Activated CD4-positive, alpha-beta T cell treated with anti-CD3 and anti-CD28 coated beads, Interleukin-10, Interleukin-2, amounts not matched to agents 100 ng/mL and 50 ng/mL, durations not matched to agents 16 hours and 8 hours (primary cell): ENCODE measurements around the gene HABP4.
A peak's percentile ranks its signal among the peaks of the same experiment; 100 is the strongest.

Experiments
- DNase-seq: peaks from one replicate; pipeline ENCODE4 v3.0.0-alpha.2; 2020

Gene HABP4

DNA sequence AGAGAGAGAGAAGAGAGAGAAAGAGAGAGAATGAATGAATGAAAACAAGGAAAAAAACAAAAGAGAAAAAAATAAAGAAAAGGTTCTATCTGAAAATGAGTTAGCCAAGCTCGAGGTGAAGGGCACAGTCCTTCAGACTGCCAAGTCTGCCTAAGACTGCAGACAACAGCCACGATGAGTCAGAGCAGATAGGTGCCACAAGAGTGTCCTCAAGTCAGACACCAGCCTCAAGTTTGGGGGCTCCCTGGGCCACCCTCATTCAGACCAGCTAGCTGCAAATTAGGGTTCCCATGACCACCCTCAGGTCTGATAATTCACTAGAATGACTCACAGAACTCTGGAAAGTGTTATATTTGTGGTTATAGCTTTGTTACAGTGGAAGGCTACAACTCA, 13.9 kb upstream of the HABP4 start:
- DNase-seq: no peak

- no peak for DNase-seq
These were observed 13.4 kb upstream of the HABP4 start for GRCh38 chr9:96436456-96437126.

GRCh38 chr9:96437454-96437853, 12.5 kb upstream of the HABP4 start:
- DNase-seq: no peak

GRCh38 chr9:96440671-96441199, 9.2 kb upstream of the HABP4 start:
- no peak for DNase-seq

- DNase-seq: peak; percentile 82
These were observed 8.0 kb upstream of the HABP4 start for GRCh38 chr9:96441798-96442445.

- no peak for DNase-seq
These were observed 7.5 kb upstream of the HABP4 start for GRCh38 chr9:96442491-96442890.

DNA sequence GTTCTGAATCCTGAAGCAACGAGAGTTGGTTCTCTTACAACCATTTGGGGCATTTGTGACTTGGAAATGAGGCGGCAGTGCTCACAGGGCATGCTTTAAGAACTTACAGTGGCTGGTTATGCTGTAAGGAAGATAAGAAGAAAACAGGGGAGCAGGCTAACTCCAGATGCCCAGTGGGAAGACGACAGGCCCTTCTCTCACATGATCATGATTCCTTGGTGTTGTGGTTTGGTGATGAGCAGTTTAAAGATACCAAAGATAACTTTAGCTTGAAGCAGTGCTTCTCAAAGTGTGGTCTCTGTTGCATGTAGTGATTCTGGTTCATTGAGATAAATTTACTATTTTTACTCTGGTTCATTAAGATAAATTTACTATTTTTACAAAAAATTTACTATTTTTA, 2.6 kb upstream of the HABP4 start:
- no peak for DNase-seq

DNA sequence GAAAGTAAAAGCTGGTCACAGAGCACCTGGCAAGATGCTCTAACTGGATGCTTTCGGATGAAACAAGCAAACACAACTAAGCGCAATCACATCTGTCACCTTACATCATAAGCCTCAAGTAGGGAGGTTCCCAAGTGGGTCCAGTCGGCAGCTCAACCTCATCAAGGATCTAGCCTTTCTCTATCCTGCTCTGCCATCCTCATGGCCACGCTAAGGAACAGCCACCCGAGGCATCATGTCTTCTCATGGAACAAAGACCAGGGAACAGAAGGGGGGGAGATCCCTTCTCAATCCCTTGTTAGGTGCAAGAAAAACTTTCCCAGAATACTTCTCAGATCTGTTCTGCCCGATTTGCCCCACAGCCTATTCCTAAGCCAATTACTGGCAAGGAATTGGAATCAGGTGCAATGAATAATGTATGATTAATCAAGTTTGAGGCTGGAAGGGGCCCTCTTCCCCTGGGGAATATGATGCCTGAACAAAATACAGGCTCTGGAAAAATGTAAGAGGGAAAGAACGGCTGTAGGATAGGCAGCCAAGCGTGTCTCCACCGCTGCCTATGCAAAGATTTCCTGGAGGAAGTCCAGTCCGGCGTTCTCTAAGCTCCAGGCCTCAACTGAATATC, 1.3 kb upstream of the HABP4 start:
- no peak for DNase-seq

GRCh38 chr9:96449523-96449844, 485 bp upstream of the HABP4 start:
- no peak for DNase-seq

- peak; percentile 45 for DNase-seq
These were observed 902 bp downstream of the HABP4 start for GRCh38 chr9:96450613-96451528.

DNA sequence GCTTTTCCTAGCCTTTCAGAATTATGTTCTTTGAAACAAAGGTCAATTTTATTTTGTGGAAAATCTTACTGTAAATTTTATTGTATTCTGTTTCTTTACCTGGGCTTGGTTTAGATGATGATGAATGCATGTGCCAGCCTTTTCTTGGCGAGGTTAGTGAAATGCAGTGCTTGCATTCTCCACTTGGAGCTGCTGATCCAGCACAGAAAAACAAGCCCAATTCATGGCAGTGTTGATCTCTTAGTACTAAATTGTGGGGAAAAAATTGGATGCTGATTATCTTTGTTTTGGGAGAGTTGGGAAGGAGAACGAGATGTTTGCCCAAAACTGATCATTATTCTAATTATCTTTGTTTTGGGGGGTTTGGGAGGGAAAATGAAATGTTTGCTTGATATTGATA, 3.7 kb downstream of the HABP4 start:
- DNase-seq: no peak

DNA sequence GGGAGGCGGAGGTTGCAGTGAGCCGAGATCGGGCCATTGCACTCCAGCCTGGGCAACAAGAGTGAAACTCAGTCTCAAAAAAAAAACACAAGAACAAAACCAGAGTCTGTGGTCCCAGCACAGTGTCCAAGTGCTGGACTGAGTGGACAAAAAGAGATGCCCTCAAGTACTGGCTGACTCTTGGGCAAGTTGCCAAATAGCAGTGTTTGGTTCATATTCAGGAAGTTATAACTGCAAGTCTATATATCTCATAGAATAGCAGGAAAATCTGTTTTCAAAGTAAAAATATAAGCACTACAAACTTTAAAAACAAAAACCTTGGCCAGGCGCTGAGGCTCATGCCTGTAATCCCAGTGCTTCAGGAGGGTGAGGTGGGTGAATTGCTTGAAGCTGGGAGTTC, 7.3 kb downstream of the HABP4 start:
- DNase-seq: no peak

GRCh38 chr9:96458226-96458625, 8.3 kb downstream of the HABP4 start:
- no peak for DNase-seq

DNA sequence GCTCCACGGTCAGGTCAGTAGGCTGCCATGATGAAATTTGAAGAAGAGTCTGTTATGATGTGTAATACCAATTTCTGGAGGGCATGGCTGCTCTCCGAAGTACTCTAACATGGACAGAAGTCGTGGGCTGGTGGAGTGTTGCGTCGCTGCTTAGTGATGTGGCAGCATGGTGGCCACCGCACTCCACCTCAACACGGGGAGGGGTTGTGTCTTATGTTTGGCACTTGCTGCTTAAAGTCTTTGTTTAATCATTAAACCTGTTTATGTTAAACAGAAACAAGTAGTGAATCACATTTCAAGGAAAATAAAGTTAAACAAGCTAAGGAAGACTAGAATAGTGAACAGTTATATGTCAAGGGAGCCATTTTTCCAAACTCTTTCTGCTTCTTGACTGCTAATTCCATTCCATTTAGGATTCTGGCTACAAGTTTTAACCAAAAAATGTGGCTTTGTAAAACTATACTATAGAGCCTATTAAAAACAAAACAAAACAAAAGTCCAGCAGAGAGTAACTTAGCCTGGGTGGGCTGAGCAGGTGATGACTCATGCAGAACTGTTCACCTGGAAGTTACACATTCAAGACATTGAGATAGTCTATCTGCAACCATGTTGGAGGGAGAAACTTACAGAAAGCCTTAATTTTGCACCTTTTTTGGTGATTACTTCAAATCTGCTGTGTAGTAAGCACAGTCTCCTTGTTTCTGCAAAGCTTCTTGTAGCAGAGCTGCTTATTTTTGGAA, 9.5 kb downstream of the HABP4 start:
- DNase-seq: no peak

GRCh38 chr9:96460470-96460869, 10.5 kb downstream of the HABP4 start:
- DNase-seq: no peak

DNA sequence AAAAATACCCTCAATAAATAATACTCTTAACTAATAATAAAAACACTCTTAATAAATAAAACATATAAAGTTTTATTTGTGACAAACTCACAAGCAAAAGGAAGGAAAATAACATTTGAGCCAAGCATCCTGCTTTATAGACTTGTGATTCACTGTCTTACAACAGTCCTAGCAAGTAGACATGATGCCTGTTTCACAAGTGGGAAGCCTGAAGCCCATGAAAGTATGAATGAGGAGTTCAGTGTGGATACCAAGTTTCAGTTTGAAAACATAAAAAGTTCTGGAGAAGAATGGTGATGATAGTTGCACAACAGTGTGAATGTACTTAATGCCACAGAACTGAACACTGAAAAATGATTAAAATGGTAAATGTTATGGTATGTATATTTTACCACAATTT, 10.9 kb downstream of the HABP4 start:
- no peak for DNase-seq

- DNase-seq: no peak
These were observed 11.4 kb downstream of the HABP4 start for GRCh38 chr9:96461336-96461735.

- no peak for DNase-seq
These were observed 12.6 kb downstream of the HABP4 start for GRCh38 chr9:96462541-96462940.

GRCh38 chr9:96464426-96464825, 14.5 kb downstream of the HABP4 start:
- no peak for DNase-seq

DNA sequence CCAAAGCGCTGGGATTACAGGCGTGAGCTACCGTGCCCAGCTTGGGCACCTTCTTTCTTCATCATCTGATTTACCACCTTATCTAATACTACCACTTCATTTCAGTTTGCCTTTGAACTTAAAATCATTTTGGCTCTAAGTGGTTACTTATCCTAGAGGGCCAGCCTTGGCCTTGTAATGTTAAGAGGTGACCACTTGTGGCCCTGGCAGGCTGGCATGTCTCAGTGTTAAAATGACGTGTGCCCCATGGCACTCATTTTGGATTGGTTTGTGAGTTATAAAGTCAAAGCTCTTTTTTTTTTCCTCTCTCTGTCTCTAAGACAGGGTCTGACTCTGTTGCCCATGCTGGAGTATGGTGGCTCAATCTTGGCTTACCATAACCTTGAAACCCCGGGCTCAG, 17.8 kb downstream of the HABP4 start:
- DNase-seq: no peak

DNA sequence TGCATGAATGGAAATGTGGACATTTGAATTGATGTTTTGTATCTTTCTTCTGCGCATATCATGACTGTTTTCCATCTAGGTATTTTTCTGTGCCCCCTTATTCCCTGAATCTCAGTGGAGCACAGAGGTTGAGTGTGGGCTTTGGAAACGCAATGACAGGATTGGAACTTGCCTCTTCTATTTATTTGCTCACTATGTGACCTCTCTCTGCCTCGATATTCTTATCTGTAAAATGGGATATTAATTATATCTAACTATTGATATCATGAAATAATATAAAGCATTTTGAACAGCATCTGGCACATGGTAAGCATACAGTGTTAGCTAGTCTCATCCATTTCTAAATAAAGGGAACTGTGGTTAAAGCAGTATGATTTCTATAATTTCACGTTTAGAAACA, 26.0 kb downstream of the HABP4 start:
- no peak for DNase-seq

- peak; percentile 84 for DNase-seq
These were observed 26.6 kb downstream of the HABP4 start for GRCh38 chr9:96476591-96476990.
